Erythroblast (primary cell): ENCODE measurements around the gene JOSD2.

Experiments
- GATA1 ChIP-seq: IDR thresholded peaks from 2 replicates; pipeline ENCODE4 v1.6.1; 2011; ENCODE audit warnings: low read depth, mild to moderate bottlenecking, control low read depth, low read length, moderate library complexity
- POLR2A ChIP-seq: IDR thresholded peaks from 2 replicates; pipeline ENCODE4 v1.6.1; 2011; ENCODE audit warnings: mild to moderate bottlenecking, low read length

GRCh38 chr19:50516964-50517703, 6.1 kb upstream of the JOSD2 start:
- no peak for TF ChIP-seq POLR2A
- TF ChIP-seq GATA1, result no peak
